Suprapubic skin (tissue), 4 donors: ENCODE data around the gene METTL9. TPM values are rescaled to one million over a fixed set of nuclear protein-coding genes. Genes with fewer than 3 reads are reported as not detected.
"Not testable (repeated sequence)": the region's sequence is repeated elsewhere in the genome, so short reads cannot be mapped to it uniquely, and the experiment has no call there.

Source experiments
- DNase-seq, 2 donors: peaks; one replicate each; pipeline ENCODE4 v3.0.0-alpha.2; 2019; ENCODE audit warnings: low spot score in 2 of 2
- H3K27ac ChIP-seq: fragments of 200-600 bp; sonication (generic); one replicate; pipeline ENCODE4 v1.5.1; 2019
- H3K27me3 ChIP-seq: fragments of 200-600 bp; sonication (generic); one replicate; pipeline ENCODE4 v1.5.1; 2019
- H3K36me3 ChIP-seq: fragments of 200-600 bp; sonication (generic); one replicate; pipeline ENCODE4 v1.5.1; 2019
- H3K4me1 ChIP-seq: fragments of 200-600 bp; sonication (generic); one replicate; pipeline ENCODE4 v1.5.1; 2019
- H3K4me3 ChIP-seq: fragments of 200-600 bp; sonication (generic); one replicate; pipeline ENCODE4 v1.5.1; 2019; ENCODE audit warnings: mild to moderate bottlenecking
- H3K9me3 ChIP-seq: fragments of 200-600 bp; sonication (generic); one replicate; pipeline ENCODE4 v1.5.1; 2019
- EP300 ChIP-seq: sonication (generic); formaldehyde crosslinking; IDR thresholded peaks from one replicate; pipeline ENCODE4 v1.6.1; 2017; ENCODE audit warnings: antibody characterized with exemption
- POLR2A ChIP-seq, 2 donors: fragments of 450-650 bp; IDR thresholded peaks; one replicate each; pipeline ENCODE4 v1.6.1; 2017; ENCODE audit warnings: antibody characterized with exemption in 2 of 2, mild to moderate bottlenecking in 2 of 2, moderate library complexity in 2 of 2
- POLR2AphosphoS5 ChIP-seq, 3 donors: sonication (generic); formaldehyde crosslinking; IDR thresholded peaks; one replicate each; pipeline ENCODE4 v1.6.1; 2017; ENCODE audit warnings: antibody characterized with exemption in 3 of 3
- WGBS: methylation state at CpG from one replicate; pipeline ENCODE4 v1.1.5; 2018; 5-methylcytosine and 5-hydroxymethylcytosine counted together
- total RNA-seq, 4 donors: library from RNA; depleted of rRNA; stranded (reverse); fragments of >200 nt; gene quantifications; one replicate each; pipeline ENCODE4 v1.1.0, GENCODE V29; 2016
- TF ChIP-seq, protein P1 (sequence below), 2 donors: fragments of 200-600 bp in 1 of 2; fragments of 450-650 bp in 1 of 2; sonication (generic) in 1 of 2; IDR thresholded peaks; one replicate each; pipeline ENCODE4 v1.5.1; 2016 to 2019; ENCODE audit warnings: antibody characterized with exemption in 2 of 2, mild to moderate bottlenecking in 1 of 2, moderate library complexity in 1 of 2

The METTL9 gene
- total RNA-seq, 4 donors from 2014 or later: 76.3 to 105 (median 85.7) TPM

DNA sequence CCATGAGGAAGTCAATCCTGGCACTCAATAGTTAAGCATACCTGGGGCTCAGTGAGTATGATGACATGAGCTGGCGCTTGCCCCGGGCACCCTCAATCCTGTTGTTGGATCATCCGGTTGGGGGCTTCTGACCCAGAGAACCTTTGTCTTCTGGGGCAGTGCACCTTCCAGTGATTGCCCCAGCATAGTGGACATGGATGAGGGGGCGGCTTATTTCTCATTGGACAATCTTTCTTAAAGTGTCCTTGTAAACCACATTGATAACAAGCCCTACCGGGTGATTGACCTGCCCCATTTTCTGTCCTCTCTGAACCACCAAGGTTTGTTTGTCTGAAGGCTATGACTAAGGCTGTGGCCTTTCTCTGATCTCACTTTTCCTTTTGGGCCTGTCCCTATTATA is 34.8 kb downstream of the METTL9 start:
- no peaks in the 10 kb centered on the region for H3K9me3 ChIP-seq
- no peak for DNase-seq
- no peaks in the 10 kb centered on the region for H3K27me3 ChIP-seq
- no peak overlapping the region for H3K27ac ChIP-seq
- peaks cover 4% of the 10 kb centered on the region for H3K36me3 ChIP-seq
- TF ChIP-seq, protein P1, sequence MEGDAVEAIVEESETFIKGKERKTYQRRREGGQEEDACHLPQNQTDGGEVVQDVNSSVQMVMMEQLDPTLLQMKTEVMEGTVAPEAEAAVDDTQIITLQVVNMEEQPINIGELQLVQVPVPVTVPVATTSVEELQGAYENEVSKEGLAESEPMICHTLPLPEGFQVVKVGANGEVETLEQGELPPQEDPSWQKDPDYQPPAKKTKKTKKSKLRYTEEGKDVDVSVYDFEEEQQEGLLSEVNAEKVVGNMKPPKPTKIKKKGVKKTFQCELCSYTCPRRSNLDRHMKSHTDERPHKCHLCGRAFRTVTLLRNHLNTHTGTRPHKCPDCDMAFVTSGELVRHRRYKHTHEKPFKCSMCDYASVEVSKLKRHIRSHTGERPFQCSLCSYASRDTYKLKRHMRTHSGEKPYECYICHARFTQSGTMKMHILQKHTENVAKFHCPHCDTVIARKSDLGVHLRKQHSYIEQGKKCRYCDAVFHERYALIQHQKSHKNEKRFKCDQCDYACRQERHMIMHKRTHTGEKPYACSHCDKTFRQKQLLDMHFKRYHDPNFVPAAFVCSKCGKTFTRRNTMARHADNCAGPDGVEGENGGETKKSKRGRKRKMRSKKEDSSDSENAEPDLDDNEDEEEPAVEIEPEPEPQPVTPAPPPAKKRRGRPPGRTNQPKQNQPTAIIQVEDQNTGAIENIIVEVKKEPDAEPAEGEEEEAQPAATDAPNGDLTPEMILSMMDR (IDR thresholded peaks at IDR 0.05): no peak
- TF ChIP-seq POLR2A (IDR thresholded peaks at IDR 0.05): no peak
- WGBS: 86% methylated on average over 5 of the region's 5 CpGs
- H3K4me1 ChIP-seq: peaks cover 23% of the 10 kb centered on the region
- no peak overlapping the region for H3K4me3 ChIP-seq

DNA sequence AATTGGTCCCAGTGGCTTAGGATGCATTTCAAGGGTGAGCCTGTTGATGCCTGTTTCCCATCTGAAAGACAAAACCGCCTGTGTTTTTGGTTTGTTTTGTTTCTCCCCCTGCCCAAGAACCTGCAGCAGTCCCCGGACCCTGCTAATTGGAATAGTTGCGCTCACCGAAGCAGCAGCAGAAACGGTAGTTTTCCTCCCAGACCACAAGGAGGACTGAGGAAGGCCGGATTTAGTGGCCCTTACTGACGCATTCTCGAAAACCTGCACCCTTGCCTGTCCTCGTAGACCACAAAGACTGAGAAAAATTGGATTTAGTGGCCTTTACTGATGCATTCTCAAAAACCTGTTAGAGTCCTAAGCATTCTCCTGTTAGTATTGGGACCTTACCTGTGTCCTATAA is 36.3 kb downstream of the METTL9 start:
- H3K4me1 ChIP-seq: peaks cover 15% of the 10 kb centered on the region
- H3K36me3 ChIP-seq, H3K27me3 ChIP-seq, H3K4me3 ChIP-seq, H3K9me3 ChIP-seq, DNase-seq, H3K27ac ChIP-seq: not testable (repeated sequence)
- WGBS: 97% methylated on average over 9 of the region's 9 CpGs

DNA sequence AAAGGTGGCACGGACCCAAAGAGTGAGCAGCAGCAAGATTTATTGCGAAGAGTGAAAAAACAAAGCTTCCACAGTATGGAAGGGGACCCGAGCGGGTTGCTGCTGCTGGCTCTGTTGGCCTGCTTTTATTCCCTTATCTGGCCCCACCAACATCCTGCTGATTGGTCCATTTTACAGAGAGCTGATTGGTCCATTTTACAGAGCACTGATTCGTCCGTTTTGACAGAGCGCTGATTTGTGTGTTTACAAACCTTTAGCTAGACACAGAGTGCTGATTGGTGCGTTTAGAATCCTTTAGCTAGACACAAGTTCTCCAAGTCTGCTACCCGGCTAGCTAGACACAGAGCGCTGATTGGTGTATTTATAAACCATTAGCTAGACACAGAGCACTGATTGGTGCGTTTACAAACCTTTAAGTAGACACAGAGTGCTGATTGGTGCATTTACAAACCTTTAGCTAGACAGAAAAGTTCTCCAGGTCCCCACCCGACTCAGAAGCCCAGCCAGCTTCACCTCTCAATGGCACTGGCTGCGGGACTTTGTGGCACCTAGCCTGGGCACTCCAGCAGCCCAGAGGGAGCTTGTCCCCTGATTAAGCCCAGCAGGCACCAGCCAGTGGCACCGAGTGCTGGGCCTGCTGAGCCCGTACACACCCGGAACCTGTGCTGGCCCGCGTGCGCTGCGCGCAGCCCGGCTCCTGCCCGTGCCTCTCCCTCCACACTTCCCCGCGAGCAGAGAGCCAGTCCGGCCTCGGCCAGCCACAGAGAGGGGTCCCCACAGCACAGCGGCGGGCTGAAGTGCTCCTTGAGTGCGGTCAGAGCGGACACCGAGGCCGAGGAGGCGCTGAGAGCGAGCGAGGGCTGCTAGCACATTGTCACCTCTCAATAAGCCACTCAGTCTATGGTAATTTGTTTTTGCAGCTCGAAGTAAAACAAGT is 37.9 kb downstream of the METTL9 start:
- H3K27me3 ChIP-seq: no peaks in the 10 kb centered on the region
- no peaks in the 10 kb centered on the region for H3K9me3 ChIP-seq
- TF ChIP-seq EP300 (no peak), POLR2AphosphoS5 (IDR thresholded peaks at IDR 0.05) (no peak), POLR2A (IDR thresholded peaks at IDR 0.05) (no peak)
- TF ChIP-seq, protein P1 (IDR thresholded peaks at IDR 0.05): no peak
- H3K4me3 ChIP-seq: no peak overlapping the region
- no peak overlapping the region for H3K27ac ChIP-seq
- no peak for DNase-seq
- WGBS: 93% methylated on average over 36 of the region's 37 CpGs
- H3K4me1 ChIP-seq: peaks cover 10% of the 10 kb centered on the region
- H3K36me3 ChIP-seq: peaks cover 4% of the 10 kb centered on the region

DNA sequence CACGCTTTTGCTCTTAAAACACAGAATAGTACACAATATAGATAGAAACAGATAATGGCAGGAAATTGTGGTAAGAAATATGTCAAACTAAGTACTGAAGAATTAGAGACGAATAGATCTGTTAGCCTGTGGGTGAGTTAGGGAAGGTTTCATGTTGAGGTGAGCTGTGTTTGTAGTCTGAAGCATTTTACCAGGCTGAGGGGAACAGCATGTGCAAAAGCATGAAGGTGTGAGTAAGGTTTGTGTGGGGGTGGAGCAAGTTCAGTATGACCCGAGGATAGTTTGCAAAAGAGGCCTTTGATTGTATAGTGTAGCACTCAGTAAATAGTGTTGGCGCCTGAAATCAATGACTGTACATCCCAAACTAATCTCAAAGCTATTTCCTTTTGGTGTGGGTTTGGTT is 39.2 kb downstream of the METTL9 start:
- 62% methylated on average over 4 of the region's 4 CpGs for WGBS
- no peak for DNase-seq
- no peak overlapping the region for H3K27ac ChIP-seq

DNA sequence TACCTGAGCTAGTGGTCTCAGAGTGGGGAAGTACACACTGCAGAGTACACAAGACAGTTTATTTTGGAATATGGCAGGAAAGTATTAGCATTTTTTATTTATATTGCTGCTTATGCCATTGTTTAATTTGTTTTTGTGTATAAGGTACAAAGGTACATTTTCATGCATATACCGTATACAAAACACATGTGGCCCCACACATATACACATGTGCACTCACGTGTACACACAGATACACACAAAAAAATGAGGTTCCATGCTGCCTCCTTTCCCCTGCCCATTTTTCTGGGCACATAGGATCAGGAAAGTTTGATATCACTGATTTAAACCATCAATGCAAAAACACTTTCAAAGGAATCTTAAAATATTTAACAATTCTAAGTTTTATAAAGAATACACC is 40.1 kb downstream of the METTL9 start:
- DNase-seq: no peak
- Histone ChIP-seq H3K27ac (no peak overlapping the region), H3K4me3 (no peak overlapping the region), H3K9me3 (no peaks in the 10 kb centered on the region), H3K4me1 (peaks cover 8% of the 10 kb centered on the region), H3K36me3 (peaks cover 6% of the 10 kb centered on the region), H3K27me3 (no peaks in the 10 kb centered on the region)
- 89% methylated on average over 2 of the region's 2 CpGs for WGBS
- no peak for TF ChIP-seq POLR2AphosphoS5 (IDR thresholded peaks at IDR 0.05)
- no peak for TF ChIP-seq POLR2A (IDR thresholded peaks at IDR 0.05)
- TF ChIP-seq, protein P1 (IDR thresholded peaks at IDR 0.05): no peak
- no peak for TF ChIP-seq EP300

More for the DNA sequence above, 39.2 kb downstream of the METTL9 start:
- no peaks in the 10 kb centered on the region for H3K9me3 ChIP-seq
- peaks cover 8% of the 10 kb centered on the region for H3K4me1 ChIP-seq
- TF ChIP-seq EP300: no peak
- no peak for TF ChIP-seq POLR2AphosphoS5 (IDR thresholded peaks at IDR 0.05)
- TF ChIP-seq, protein P1 (IDR thresholded peaks at IDR 0.05): no peak
- no peak for TF ChIP-seq POLR2A (IDR thresholded peaks at IDR 0.05)
- no peaks in the 10 kb centered on the region for H3K27me3 ChIP-seq
- no peak overlapping the region for H3K4me3 ChIP-seq
- peaks cover 4% of the 10 kb centered on the region for H3K36me3 ChIP-seq
